OCI-LY3 (cell line): ENCODE measurements around the gene TPCN1.

Experiments
- H2AFZ ChIP-seq: fragments of 200-600, 300-600 bp; shearing (Covaris generic); 2 replicates; pipeline ENCODE4 v1.6.0; 2014; ENCODE audit warnings: antibody characterized with exemption, low read depth, low read length
- H3K27ac ChIP-seq: fragments of 200-600, 300-600 bp; sonication (generic); 2 replicates; pipeline ENCODE4 v1.5.1; 2014; ENCODE audit warnings: mild to moderate bottlenecking, low read length, moderate library complexity, mixed read lengths
- H3K27me3 ChIP-seq: fragments of 200-600, 300-600 bp; sonication (generic); 2 replicates; pipeline ENCODE4 v1.6.1; 2014; ENCODE audit warnings: low read depth, low read length, mixed read lengths
- H3K36me3 ChIP-seq: fragments of 200-600, 300-600 bp; sonication (generic); replicated peaks from 2 replicates; pipeline ENCODE3; 2014; ENCODE audit warnings: low read depth, low read length, mixed read lengths
- H3K4me1 ChIP-seq: fragments of 300-600, 200-600 bp; sonication (generic); 2 replicates; pipeline ENCODE4 v1.6.1; 2014; ENCODE audit warnings: low read length, mixed read lengths
- H3K4me2 ChIP-seq: fragments of 200-600, 300-600 bp; sonication (generic); 2 replicates; pipeline ENCODE4 v1.6.1; 2014; ENCODE audit warnings: low read length, mixed read lengths
- H3K4me3 ChIP-seq: fragments of 300-600, 200-600 bp; sonication (generic); 2 replicates; pipeline ENCODE4 v1.5.1; 2014; ENCODE audit warnings: antibody characterized with exemption, mild to moderate bottlenecking, low read length, moderate library complexity
- H3K79me2 ChIP-seq: fragments of 300-600, 200-600 bp; shearing (Covaris generic); 2 replicates; pipeline ENCODE4 v1.6.1; 2014; ENCODE audit warnings: mild to moderate bottlenecking, low read length, mixed read lengths
- H3K9ac ChIP-seq: fragments of 300-600, 200-600 bp; shearing (Covaris generic); 2 replicates; pipeline ENCODE4 v1.6.0; 2014; ENCODE audit warnings: mild to moderate bottlenecking, low read length, moderate library complexity
- H3K9me3 ChIP-seq: fragments of 200-600, 300-600 bp; shearing (Covaris generic); 2 replicates; pipeline ENCODE4 v1.6.1; 2014; ENCODE audit warnings: low read length, mixed read lengths; ENCODE audit not compliant: insufficient read depth
- H4K20me1 ChIP-seq: fragments of 200-600, 300-600 bp; sonication (generic); 2 replicates; pipeline ENCODE4 v1.6.1; 2016; ENCODE audit warnings: low read length, mixed read lengths; ENCODE audit not compliant: insufficient read depth
- CTCF ChIP-seq: fragments of 200-600, 300-600 bp; sonication (generic); IDR thresholded peaks from 2 replicates; pipeline ENCODE4 v1.5.1; 2014; ENCODE audit warnings: antibody characterized with exemption, low read length, low read depth
- EZH2phosphoT487 ChIP-seq: fragments of 200-600 bp; shearing (Covaris generic); IDR thresholded peaks from 2 replicates; pipeline ENCODE4 v1.6.1; 2018; ENCODE audit warnings: antibody characterized with exemption, mixed run types, low read depth

TPCN1 gene

GRCh38 chr12:113246478-113247122, 25.3 kb downstream of the TPCN1 start:
- H3K36me3 ChIP-seq: peaks cover 15% of the 10 kb centered on the region
- H2AFZ ChIP-seq: no peak overlapping the region
- no peak overlapping the region for H3K4me3 ChIP-seq
- H3K4me1 ChIP-seq: no peaks in the 10 kb centered on the region
- no peaks in the 10 kb centered on the region for H3K9me3 ChIP-seq
- TF ChIP-seq CTCF (no peak), EZH2phosphoT487 (no peak)
- no peaks in the 10 kb centered on the region for H3K27me3 ChIP-seq
- no peaks in the 10 kb centered on the region for H3K79me2 ChIP-seq
- no peak overlapping the region for H3K4me2 ChIP-seq
- no peak overlapping the region for H3K9ac ChIP-seq
- no peak overlapping the region for H3K27ac ChIP-seq
- peaks cover 4% of the 10 kb centered on the region; the same call in 1 of the 2 replicates for H4K20me1 ChIP-seq

- Histone ChIP-seq H3K9me3 (no peaks in the 10 kb centered on the region), H3K4me2 (no peak overlapping the region), H2AFZ (no peak overlapping the region), H4K20me1 (peaks cover 4% of the 10 kb centered on the region; the same call in 1 of the 2 replicates), H3K27ac (no peak overlapping the region), H3K4me1 (no peaks in the 10 kb centered on the region), H3K4me3 (no peak overlapping the region), H3K36me3 (peaks cover 19% of the 10 kb centered on the region), H3K27me3 (no peaks in the 10 kb centered on the region), H3K9ac (no peak overlapping the region), H3K79me2 (no peaks in the 10 kb centered on the region)
- TF ChIP-seq CTCF (no peak), EZH2phosphoT487 (no peak)
Observed at GRCh38 chr12:113247123-113248050, 26.1 kb downstream of the TPCN1 start.

- H3K4me3 ChIP-seq: no peak overlapping the region
- H3K9ac ChIP-seq: no peak overlapping the region
- H2AFZ ChIP-seq: no peak overlapping the region
- peaks cover 24% of the 10 kb centered on the region for H3K36me3 ChIP-seq
- H3K4me1 ChIP-seq: no peaks in the 10 kb centered on the region
- H3K79me2 ChIP-seq: no peaks in the 10 kb centered on the region
- no peak overlapping the region for H3K27ac ChIP-seq
- no peaks in the 10 kb centered on the region for H3K27me3 ChIP-seq
- H3K9me3 ChIP-seq: no peaks in the 10 kb centered on the region
- H3K4me2 ChIP-seq: no peak overlapping the region
- TF ChIP-seq CTCF: no peak
- H4K20me1 ChIP-seq: peaks cover 9% of the 10 kb centered on the region; the same call in 1 of the 2 replicates
Observed at GRCh38 chr12:113248051-113248825, 27.0 kb downstream of the TPCN1 start.
